Smooth muscle cell (in vitro differentiated cells): ENCODE data around the gene TMEM163. TPM values are rescaled to one million over a fixed set of nuclear protein-coding genes. Genes with fewer than 3 reads are reported as not detected.

Source experiments
- DNase-seq: peaks from one replicate; lab custom pipeline; 2025; ENCODE audit not compliant: unreplicated experiment; lab: John Stamatoyannopoulos, UW
- H2AFZ ChIP-seq: fragments of 200-600 bp; sonication (generic); 2 replicates; pipeline ENCODE4 v1.6.0; 2016; ENCODE audit warnings: antibody characterized with exemption, low read depth, mild to moderate bottlenecking
- H3F3A ChIP-seq: fragments of 200-600 bp; sonication (generic); 2 replicates; pipeline ENCODE4 v1.6.0; 2017; ENCODE audit warnings: antibody characterized with exemption, low read depth
- H3K27ac ChIP-seq: fragments of 200-600 bp; sonication (generic); 2 replicates; pipeline ENCODE4 v1.5.1; 2016; ENCODE audit warnings: low read depth, mild to moderate bottlenecking
- H3K27me3 ChIP-seq: fragments of 200-600 bp; sonication (generic); 2 replicates; pipeline ENCODE4 v1.6.1; 2016; ENCODE audit warnings: low read depth, mild to moderate bottlenecking
- H3K36me3 ChIP-seq: fragments of 200-600 bp; sonication (generic); 2 replicates; pipeline ENCODE4 v1.5.1; 2016; ENCODE audit warnings: low read depth
- H3K4me1 ChIP-seq: fragments of 200-600 bp; sonication (generic); 2 replicates; pipeline ENCODE4 v1.5.1; 2016; ENCODE audit warnings: low read depth
- H3K4me2 ChIP-seq: fragments of 200-600 bp; sonication (generic); 2 replicates; pipeline ENCODE4 v1.6.0; 2016; ENCODE audit warnings: mild to moderate bottlenecking
- H3K4me3 ChIP-seq: fragments of 200-600 bp; sonication (generic); 2 replicates; pipeline ENCODE4 v1.5.1; 2016; ENCODE audit warnings: mild to moderate bottlenecking
- H3K79me2 ChIP-seq: fragments of 200-600 bp; sonication (generic); 2 replicates; pipeline ENCODE4 v1.6.0; 2016; ENCODE audit warnings: low read depth, mild to moderate bottlenecking
- H3K9ac ChIP-seq: fragments of 200-600 bp; sonication (generic); 2 replicates; pipeline ENCODE4 v1.6.0; 2016; ENCODE audit warnings: low read depth
- H3K9me3 ChIP-seq: fragments of 200-600 bp; sonication (generic); replicated peaks from 2 replicates; pipeline ENCODE4 v1.5.1; 2016; ENCODE audit warnings: low read depth
- H4K20me1 ChIP-seq: fragments of 200-600 bp; sonication (generic); 2 replicates; pipeline ENCODE4 v1.6.0; 2016; ENCODE audit warnings: low read depth
- WGBS: methylation state at CpG from one replicate; pipeline ENCODE4 v1.1.7; 2016; ENCODE audit warnings: low lambda C conversion rate; 5-methylcytosine and 5-hydroxymethylcytosine counted together
- polyA plus RNA-seq: library from polyadenylated mRNA; unstranded; fragments of >200 nt; fragmentation: Nextera tagmentation; extraction: Ambion mirVana; gene quantifications from 2 replicates; pipeline ENCODE4 v1.2.1, GENCODE V29; 2016
- total RNA-seq: library from RNA; depleted of rRNA; stranded (reverse); fragments of >200 nt; gene quantifications from 2 replicates; pipeline ENCODE4 v1.2.3, GENCODE V29; 2014
- TF ChIP-seq, protein P1 (sequence below): fragments of 200-600 bp; sonication (generic); IDR thresholded peaks from 2 replicates; pipeline ENCODE4 v1.5.1; 2017; ENCODE audit warnings: borderline replicate concordance, mild to moderate bottlenecking, antibody characterized with exemption; ENCODE audit not compliant: insufficient read depth, poor library complexity, severe bottlenecking

The TMEM163 gene
- total and polyA plus RNA-seq, 2 experiments from 2014 or later: 0.31 TPM; not detected in 1

DNA sequence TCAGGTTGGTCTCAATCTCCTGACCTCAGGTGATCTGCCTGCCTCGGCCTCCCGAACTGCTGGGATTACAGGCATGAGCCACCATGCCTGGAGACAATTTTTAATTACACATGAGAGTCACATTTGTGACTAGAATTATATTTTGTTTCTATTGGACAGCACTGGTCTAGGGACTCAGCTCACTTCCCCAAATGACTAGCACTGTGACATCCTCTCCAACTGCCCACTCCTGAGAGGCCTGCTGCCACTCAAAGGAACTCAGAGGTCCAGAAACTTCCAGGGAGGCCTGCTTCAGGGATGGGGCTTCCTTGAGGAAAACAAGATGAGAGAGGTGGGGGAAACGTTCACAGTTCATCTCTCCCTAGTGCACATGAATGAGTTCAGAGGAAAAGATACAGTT lies 29.5 kb downstream of the TMEM163 start:
- no peaks in the 10 kb centered on the region for H4K20me1 ChIP-seq
- H3K36me3 ChIP-seq: no peaks in the 10 kb centered on the region
- no peak overlapping the region for H2AFZ ChIP-seq
- no peaks in the 10 kb centered on the region for H3F3A ChIP-seq
- H3K79me2 ChIP-seq: no peaks in the 10 kb centered on the region
- no peak overlapping the region for H3K4me2 ChIP-seq
- peaks cover 14% of the 10 kb centered on the region for H3K27me3 ChIP-seq
- H3K9me3 ChIP-seq: no peaks in the 10 kb centered on the region
- no peak overlapping the region for H3K27ac ChIP-seq
- no peak overlapping the region for H3K9ac ChIP-seq
- 94% methylated on average over 3 of the region's 3 CpGs for WGBS
- DNase-seq: no peak
- H3K4me3 ChIP-seq: no peak overlapping the region
- no peaks in the 10 kb centered on the region for H3K4me1 ChIP-seq
- TF ChIP-seq, protein P1, sequence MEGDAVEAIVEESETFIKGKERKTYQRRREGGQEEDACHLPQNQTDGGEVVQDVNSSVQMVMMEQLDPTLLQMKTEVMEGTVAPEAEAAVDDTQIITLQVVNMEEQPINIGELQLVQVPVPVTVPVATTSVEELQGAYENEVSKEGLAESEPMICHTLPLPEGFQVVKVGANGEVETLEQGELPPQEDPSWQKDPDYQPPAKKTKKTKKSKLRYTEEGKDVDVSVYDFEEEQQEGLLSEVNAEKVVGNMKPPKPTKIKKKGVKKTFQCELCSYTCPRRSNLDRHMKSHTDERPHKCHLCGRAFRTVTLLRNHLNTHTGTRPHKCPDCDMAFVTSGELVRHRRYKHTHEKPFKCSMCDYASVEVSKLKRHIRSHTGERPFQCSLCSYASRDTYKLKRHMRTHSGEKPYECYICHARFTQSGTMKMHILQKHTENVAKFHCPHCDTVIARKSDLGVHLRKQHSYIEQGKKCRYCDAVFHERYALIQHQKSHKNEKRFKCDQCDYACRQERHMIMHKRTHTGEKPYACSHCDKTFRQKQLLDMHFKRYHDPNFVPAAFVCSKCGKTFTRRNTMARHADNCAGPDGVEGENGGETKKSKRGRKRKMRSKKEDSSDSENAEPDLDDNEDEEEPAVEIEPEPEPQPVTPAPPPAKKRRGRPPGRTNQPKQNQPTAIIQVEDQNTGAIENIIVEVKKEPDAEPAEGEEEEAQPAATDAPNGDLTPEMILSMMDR: no peak

DNA sequence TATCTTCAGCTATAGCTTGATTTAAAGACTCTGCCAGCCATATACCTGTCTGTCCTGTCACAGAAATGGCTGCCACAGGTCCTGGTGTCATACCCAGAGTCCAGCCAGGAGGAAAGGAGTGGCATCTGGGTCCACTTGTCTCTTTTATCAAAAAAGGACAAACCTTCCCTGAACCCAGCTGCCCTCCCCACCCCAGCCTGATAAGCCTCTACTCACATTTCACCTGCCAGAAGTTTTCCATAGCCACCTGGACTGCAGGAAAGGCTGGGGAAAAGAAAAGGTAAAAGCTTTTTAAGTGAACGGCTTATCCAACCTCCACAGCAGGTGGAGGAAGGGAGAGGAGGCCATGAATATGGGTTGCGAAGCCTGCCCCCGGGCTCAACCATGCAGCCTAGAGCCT lies 32.8 kb downstream of the TMEM163 start:
- no peaks in the 10 kb centered on the region for H3K4me1 ChIP-seq
- DNase-seq: no peak
- H3K27me3 ChIP-seq: no peaks in the 10 kb centered on the region
- no peaks in the 10 kb centered on the region for H3F3A ChIP-seq
- no peak overlapping the region for H2AFZ ChIP-seq
- H4K20me1 ChIP-seq: no peaks in the 10 kb centered on the region
- H3K4me3 ChIP-seq: no peak overlapping the region
- H3K27ac ChIP-seq: no peak overlapping the region
- no peaks in the 10 kb centered on the region for H3K79me2 ChIP-seq
- H3K9me3 ChIP-seq: no peaks in the 10 kb centered on the region
- no peaks in the 10 kb centered on the region for H3K36me3 ChIP-seq
- no peak overlapping the region for H3K9ac ChIP-seq
- no peak overlapping the region for H3K4me2 ChIP-seq
- TF ChIP-seq, protein P1: no peak
- WGBS: 90% methylated on average over 3 of the region's 3 CpGs

DNA sequence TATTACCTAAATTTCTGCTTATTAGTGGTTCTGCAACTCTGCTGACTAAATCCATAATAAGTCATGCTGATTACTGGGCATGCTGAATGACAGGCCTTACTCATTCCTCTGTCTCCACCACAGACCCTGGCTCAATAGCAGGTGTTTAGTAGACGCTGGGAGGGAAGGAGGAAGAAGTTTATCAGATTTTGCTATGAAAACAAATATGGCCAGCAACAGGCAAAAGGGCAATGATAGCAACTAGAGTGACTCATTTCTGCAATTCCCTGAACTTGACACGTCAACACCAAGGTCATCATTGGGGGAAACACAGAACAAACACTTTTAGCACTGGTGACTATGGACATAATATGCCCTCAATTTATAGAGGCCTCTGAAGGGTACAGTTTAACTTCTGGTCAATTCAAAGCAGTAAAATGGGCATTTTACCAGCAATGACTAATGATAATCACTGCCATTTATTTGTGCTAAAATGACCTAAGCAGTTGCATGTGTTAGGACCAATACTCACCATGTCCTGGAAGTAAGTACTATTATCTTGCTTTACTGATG lies 35.2 kb downstream of the TMEM163 start:
- no peaks in the 10 kb centered on the region for H3K4me1 ChIP-seq
- no peaks in the 10 kb centered on the region for H3K9me3 ChIP-seq
- H3K36me3 ChIP-seq: no peaks in the 10 kb centered on the region
- WGBS: 55% methylated on average over 2 of the region's 2 CpGs
- no peak overlapping the region for H2AFZ ChIP-seq
- H3K9ac ChIP-seq: no peak overlapping the region
- H3K79me2 ChIP-seq: no peaks in the 10 kb centered on the region
- DNase-seq: no peak
- no peak overlapping the region for H3K4me2 ChIP-seq
- no peaks in the 10 kb centered on the region for H3K27me3 ChIP-seq
- H3K27ac ChIP-seq: no peak overlapping the region
- H4K20me1 ChIP-seq: no peaks in the 10 kb centered on the region
- H3F3A ChIP-seq: no peaks in the 10 kb centered on the region
- TF ChIP-seq, protein P1: no peak
- no peak overlapping the region for H3K4me3 ChIP-seq

DNA sequence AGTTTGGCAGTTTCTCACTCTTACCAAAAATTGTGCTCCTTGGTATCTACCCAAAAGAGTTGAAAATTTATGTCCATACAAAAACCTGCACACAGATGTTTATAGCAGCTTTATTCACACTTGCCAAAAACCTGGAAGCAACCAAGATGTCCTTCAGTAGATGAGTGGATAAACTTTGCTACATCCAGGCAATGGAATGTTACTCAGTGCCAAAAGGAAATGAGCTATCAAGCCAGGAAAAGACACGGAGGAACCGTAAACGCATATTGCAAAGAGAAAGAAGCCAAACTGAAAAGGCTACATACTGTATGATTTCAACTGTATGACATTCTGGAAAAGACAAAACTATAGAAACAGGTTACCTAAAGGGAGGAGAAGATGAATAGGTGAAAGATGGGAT lies 36.1 kb downstream of the TMEM163 start:
- Histone ChIP-seq H3K4me1 (no peaks in the 10 kb centered on the region), H3K27ac (no peak overlapping the region), H3F3A (no peaks in the 10 kb centered on the region), H3K4me2 (no peak overlapping the region), H4K20me1 (no peaks in the 10 kb centered on the region), H2AFZ (no peak overlapping the region), H3K36me3 (no peaks in the 10 kb centered on the region), H3K9ac (no peak overlapping the region), H3K4me3 (no peak overlapping the region), H3K79me2 (no peaks in the 10 kb centered on the region), H3K27me3 (no peaks in the 10 kb centered on the region), H3K9me3 (no peaks in the 10 kb centered on the region)
- no peak for DNase-seq
- WGBS: 89% methylated on average over 3 of the region's 3 CpGs
- TF ChIP-seq, protein P1: no peak
